IMR-90 (cell line): Measurements from ENCODE around the gene HUNK. TPM values are rescaled to one million over a fixed set of nuclear protein-coding genes. Genes with fewer than 3 reads are reported as not detected.

ENCODE experiments used
- ATAC-seq: fragments of 200-7000 bp; cut with Tn5 transposase; 2 replicates; pipeline ENCODE4 v1.9.1; 2020; ENCODE audit warnings: low read depth, mild to moderate bottlenecking, moderate library complexity
- BruUV-seq: library from RNA; stranded (reverse); fragments of 400-500 nt; replicated peaks from 2 replicates; lab custom pipeline; 2021; lab: Mats Ljungman, UMichigan
- CTCF ChIA-PET: fragments of 300-600 bp; formaldehyde crosslinking; extraction: SDS; loops from one replicate; lab custom pipeline; 2021; ENCODE audit warnings: antibody characterized with exemption; lab: Yijun Ruan, JAX
- POLR2A ChIA-PET: fragments of 300-600 bp; sonication (Branson Sonifier 250); formaldehyde crosslinking; loops from one replicate; lab custom pipeline; 2022; ENCODE audit warnings: antibody characterized with exemption; ENCODE audit not compliant: unreplicated experiment; lab: Charles Lee
- DNase-seq: peaks from one replicate; pipeline ENCODE4 v3.0.0; 2013
- H2AFZ ChIP-seq: replicated peaks from 2 replicates; pipeline ENCODE3; 2013; ENCODE audit warnings: low read length, mild to moderate bottlenecking; ENCODE audit not compliant: poor library complexity
- H2AK5ac ChIP-seq: 2 replicates; pipeline ENCODE4 v1.6.1; 2013; ENCODE audit warnings: low read depth, low read length, inconsistent platforms
- H2AK9ac ChIP-seq: replicated peaks from 2 replicates; pipeline ENCODE3; 2013; ENCODE audit warnings: mild to moderate bottlenecking, low read depth, low read length, moderate library complexity; ENCODE audit not compliant: poor library complexity
- H2BK120ac ChIP-seq: 2 replicates; pipeline ENCODE4 v1.6.1; 2013; ENCODE audit warnings: low read depth, low read length, inconsistent platforms
- H2BK15ac ChIP-seq: 3 replicates; pipeline ENCODE4 v1.6.1; 2013; ENCODE audit warnings: low read depth, low read length, inconsistent platforms
- H2BK20ac ChIP-seq: 2 replicates; pipeline ENCODE4 v1.6.1; 2013; ENCODE audit warnings: low read depth, mild to moderate bottlenecking, inconsistent platforms, low read length, moderate library complexity
- H2BK5ac ChIP-seq: 2 replicates; pipeline ENCODE4 v1.6.1; 2013; ENCODE audit warnings: mild to moderate bottlenecking, low read depth, low read length, inconsistent platforms; ENCODE audit not compliant: poor library complexity, severe bottlenecking
- H3K14ac ChIP-seq: replicated peaks from 2 replicates; pipeline ENCODE4 v1.6.1; 2013; ENCODE audit warnings: low read depth, low read length, inconsistent platforms
- H3K18ac ChIP-seq: 2 replicates; pipeline ENCODE4 v1.6.1; 2013; ENCODE audit warnings: low read depth, low read length, control low read depth
- H3K23ac ChIP-seq: 2 replicates; pipeline ENCODE4 v1.6.1; 2013; ENCODE audit warnings: low read depth, low read length, inconsistent platforms
- H3K27ac ChIP-seq: 2 replicates; pipeline ENCODE4 v1.5.1; 2013; ENCODE audit warnings: mild to moderate bottlenecking, control low read depth, low read length; ENCODE audit not compliant: insufficient read depth
- H3K27me3 ChIP-seq: 2 replicates; pipeline ENCODE4 v1.6.1; 2013; ENCODE audit warnings: low read length; ENCODE audit not compliant: control insufficient read depth, insufficient read depth
- H3K36me3 ChIP-seq: 2 replicates; pipeline ENCODE4 v1.6.1; 2013; ENCODE audit warnings: low read length, mixed read lengths; ENCODE audit not compliant: control insufficient read depth, insufficient read depth
- H3K4ac ChIP-seq: 2 replicates; pipeline ENCODE4 v1.6.1; 2013; ENCODE audit warnings: low read depth, low read length, inconsistent platforms
- H3K4me1 ChIP-seq: 2 replicates; pipeline ENCODE4 v1.6.1; 2013; ENCODE audit warnings: low read length, mixed read lengths; ENCODE audit not compliant: control insufficient read depth, insufficient read depth
- H3K4me2 ChIP-seq: 2 replicates; pipeline ENCODE4 v1.6.1; 2013; ENCODE audit warnings: low read depth, mild to moderate bottlenecking, control low read depth, low read length, moderate library complexity
- H3K4me3 ChIP-seq: 2 replicates; pipeline ENCODE4 v1.5.1; 2013; ENCODE audit warnings: low read depth, mild to moderate bottlenecking, control low read depth, low read length, moderate library complexity; ENCODE audit not compliant: insufficient read depth
- H3K56ac ChIP-seq: 2 replicates; pipeline ENCODE4 v1.6.1; 2013; ENCODE audit warnings: low read length, inconsistent platforms; ENCODE audit not compliant: insufficient read depth; ENCODE audit errors: extremely low read depth
- H3K79me1 ChIP-seq, 2 experiments: 2 replicates each; pipeline ENCODE4 v1.6.1; 2013; ENCODE audit warnings: low read length in 2 of 2, inconsistent platforms in 1 of 2, low read depth in 1 of 2
- H3K9ac ChIP-seq: 2 replicates; pipeline ENCODE4 v1.6.1; 2013; ENCODE audit warnings: low read depth, low read length, control low read depth
- H3K9me1 ChIP-seq: 2 replicates; pipeline ENCODE4 v1.6.1; 2013; ENCODE audit warnings: low read length, inconsistent platforms; ENCODE audit not compliant: insufficient read depth
- H3K9me3 ChIP-seq: 2 replicates; pipeline ENCODE4 v1.6.1; 2013; ENCODE audit warnings: low read length; ENCODE audit not compliant: control insufficient read depth, insufficient read depth
- H4K20me1 ChIP-seq: 2 replicates; pipeline ENCODE4 v1.6.1; 2013; ENCODE audit warnings: low read length, inconsistent platforms; ENCODE audit not compliant: insufficient read depth
- H4K5ac ChIP-seq: 2 replicates; pipeline ENCODE4 v1.6.1; 2013; ENCODE audit warnings: mild to moderate bottlenecking, low read depth, low read length, control low read depth
- H4K8ac ChIP-seq, 2 experiments: 2 replicates each; pipeline ENCODE4 v1.6.1; 2013; ENCODE audit warnings: low read depth in 2 of 2, low read length in 2 of 2, control low read depth in 1 of 2, inconsistent platforms in 1 of 2
- H4K91ac ChIP-seq: 2 replicates; pipeline ENCODE4 v1.6.1; 2013; ENCODE audit warnings: low read depth, low read length, inconsistent platforms; ENCODE audit not compliant: insufficient read depth
- MAZ ChIP-seq: IDR thresholded peaks from 2 replicates; pipeline ENCODE4 v1.6.1; 2012; ENCODE audit warnings: low read depth, mild to moderate bottlenecking, low read length, improper control_type of control experiment, moderate library complexity, borderline replicate concordance
- MXI1 ChIP-seq: IDR thresholded peaks from 2 replicates; pipeline ENCODE4 v1.6.1; 2012; ENCODE audit warnings: low read depth, mild to moderate bottlenecking, low read length, moderate library complexity, borderline replicate concordance
- POLR2A ChIP-seq: IDR thresholded peaks from 2 replicates; pipeline ENCODE4 v1.6.1; 2012; ENCODE audit warnings: mild to moderate bottlenecking, low read depth, low read length
- SMC3 ChIP-seq: fragments of 150-350 bp; IDR thresholded peaks from 2 replicates; pipeline ENCODE4 v1.6.1; 2016; ENCODE audit warnings: low read depth, mild to moderate bottlenecking, antibody characterized with exemption, low read length, moderate library complexity
- WGBS, 2 experiments: methylation state at CpG; one replicate each; pipeline versions ENCODE4 v1.1.5 to v1.1.7; 2013; ENCODE audit warnings: missing lambda C conversion rate in 2 of 2; ENCODE audit not compliant: insufficient read length in 1 of 2; ENCODE audit errors: extremely low coverage in 2 of 2; 5-methylcytosine and 5-hydroxymethylcytosine counted together
- dilution Hi-C: fragments of 300-500 bp; cut with HindIII; formaldehyde crosslinking; loops from one replicate; pipeline ENCODE4 v1.14.3; 2018; ENCODE audit warnings: low sequenced_read_pairs; ENCODE audit not compliant: unreplicated experiment
- in situ Hi-C: fragments of 300-500 bp; cut with MboI; formaldehyde crosslinking; loops from 3 replicates; pipeline ENCODE4 v1.14.3; 2019; ENCODE audit warnings: low sequenced_read_pairs, inconsistent platforms, mixed read lengths
- intact Hi-C: fragments of 100-400 bp; cut with micrococcal nuclease; formaldehyde crosslinking; loops from 2 replicates; pipeline ENCODE4 v1.10.0; 2022
- polyA plus RNA-seq, 3 experiments: library from polyadenylated mRNA; depleted of rRNA; stranded (reverse); fragments of >200 nt; gene quantifications; 2 replicates each; pipeline ENCODE4 v1.2.3, GENCODE V29; 2012; ENCODE audit warnings: low replicate concordance in 1 of 3
- total RNA-seq: library from RNA; depleted of rRNA; stranded (reverse); fragments of >200 nt; gene quantifications from 2 replicates; pipeline ENCODE4 v1.2.3, GENCODE V29; 2012

HUNK gene
- total and polyA plus RNA-seq, 2 of the 4 experiments (the other 2 are of a cell fraction), result 1.0 to 2.0 TPM

DNA sequence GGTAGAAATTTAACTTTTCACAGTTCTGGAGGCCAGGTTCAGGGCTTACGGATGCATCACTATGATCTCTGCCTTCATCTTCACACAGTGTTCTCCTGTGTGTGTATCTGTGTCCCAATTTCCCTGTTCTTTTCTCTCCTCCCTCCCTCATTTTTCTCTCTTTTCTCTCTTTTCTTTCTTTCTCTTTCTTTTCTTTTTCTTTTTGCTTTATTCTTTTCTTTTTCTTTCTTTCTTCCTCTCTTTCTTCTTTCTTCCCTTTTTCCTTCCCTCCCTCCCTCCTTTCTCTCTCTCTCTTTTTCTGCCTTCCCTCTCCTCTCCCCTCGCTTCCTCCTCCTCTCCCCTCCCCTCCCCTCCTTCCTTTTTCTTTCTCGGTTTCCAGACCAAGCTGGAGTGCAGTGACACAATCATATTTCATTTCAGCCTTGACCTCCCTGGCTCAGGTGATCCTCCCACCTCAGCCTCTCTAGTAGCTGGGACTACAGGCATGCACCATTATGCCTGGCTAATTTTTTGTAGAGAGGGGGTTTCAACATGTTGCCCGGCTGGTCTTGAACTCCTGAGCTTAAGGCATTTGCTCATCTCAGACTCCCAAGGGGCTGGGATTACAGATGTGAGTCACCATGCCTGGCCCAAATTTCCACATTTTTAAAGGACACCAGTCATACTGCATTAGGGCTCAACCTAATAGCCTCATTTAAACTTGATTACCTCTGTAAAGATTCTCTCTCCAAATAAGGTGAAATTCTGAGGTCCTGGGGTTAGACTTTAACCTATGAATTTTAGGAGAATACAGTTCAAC lies 115.9 kb downstream of the HUNK start (continued):
- no peak for TF ChIP-seq SMC3

- intact Hi-C loops, result loop anchor here (10.0 kb wide), 1 partner anchor 263 kb away; no protein-coding TSS in a partner anchor
- ATAC-seq, result no peak
- no peak overlapping the region for H2BK120ac ChIP-seq
- H2AK5ac ChIP-seq, result no peak overlapping the region
- no peak overlapping the region for H3K9ac ChIP-seq
- H3K9me1 ChIP-seq, result no peaks in the 10 kb centered on the region
- no peak overlapping the region for H3K27ac ChIP-seq
- H4K20me1 ChIP-seq, result no peaks in the 10 kb centered on the region
- DNase-seq, result no peak
- dilution Hi-C loops, result no loop called here
- POLR2A ChIA-PET, result no interaction called here
- H3K23ac ChIP-seq, result no peak overlapping the region
- peaks cover 10% of the 10 kb centered on the region; the same call in 1 of the 2 replicates for H3K36me3 ChIP-seq
- H2AFZ ChIP-seq, result no peak overlapping the region
- in situ Hi-C loops, result no loop called here
- no peak overlapping the region for H3K56ac ChIP-seq
- WGBS, 2 experiments, result no CpG with 5 or more reads among the region's 17 CpGs
- H3K18ac ChIP-seq, result no peak overlapping the region
- no peak overlapping the region for H2BK15ac ChIP-seq
- no peak overlapping the region for H4K8ac ChIP-seq
- no peaks in the 10 kb centered on the region; the same call in 1 of the 2 replicates for H3K4me1 ChIP-seq
- TF ChIP-seq POLR2A (no peak), SMC3 (no peak), MAZ (no peak), MXI1 (no peak)
- no peak overlapping the region for H3K4me2 ChIP-seq
- no peak overlapping the region for H3K4ac ChIP-seq
- H2BK5ac ChIP-seq, result no peak overlapping the region
- H4K5ac ChIP-seq, result no peak overlapping the region
- BruUV-seq, result no TSS peak
- no peaks in the 10 kb centered on the region for H3K79me1 ChIP-seq
- CTCF ChIA-PET, result interaction anchor here (0.6 kb wide), 2 partner anchors 70 to 609 kb away, joined by 3 to 5 read pairs; no protein-coding TSS in a partner anchor
- H2AK9ac ChIP-seq, result no peak overlapping the region
- H3K4me3 ChIP-seq, result no peak overlapping the region
- no peaks in the 10 kb centered on the region for H3K9me3 ChIP-seq
- no peak overlapping the region for H2BK20ac ChIP-seq
- H3K27me3 ChIP-seq, result no peaks in the 10 kb centered on the region
- H3K14ac ChIP-seq, result no peak overlapping the region
- H4K91ac ChIP-seq, result no peak overlapping the region; the same call in 1 of the 2 replicates
Measured at GRCh38 chr21:31991356-31992331, 118.8 kb downstream of the HUNK start.
